GM06990 (cell line): ENCODE measurements around the gene TNFAIP8L3.

ENCODE experiments used
- DNase-seq: peaks from one replicate; pipeline ENCODE4 v3.0.0-alpha.2; 2011; ENCODE audit not compliant: insufficient read length; ENCODE audit errors: extremely low read depth
- H3K27me3 ChIP-seq: replicated peaks from 2 replicates; pipeline ENCODE4 v1.6.0; 2011; ENCODE audit warnings: low read length; ENCODE audit not compliant: control insufficient read depth, insufficient read depth
- H3K36me3 ChIP-seq: 2 replicates; pipeline ENCODE4 v1.5.1; 2011; ENCODE audit warnings: low read length; ENCODE audit not compliant: control insufficient read depth, insufficient read depth
- H3K4me3 ChIP-seq: replicated peaks from 2 replicates; pipeline ENCODE4 v1.5.1; 2011; ENCODE audit warnings: low read depth, mild to moderate bottlenecking, control low read depth, low read length
- CTCF ChIP-seq: IDR thresholded peaks from 2 replicates; pipeline ENCODE4 v1.5.1; 2011; ENCODE audit warnings: low read length, control low read depth, mild to moderate bottlenecking, inconsistent platforms; ENCODE audit not compliant: insufficient read depth, poor library complexity, severe bottlenecking

TNFAIP8L3 gene

GRCh38 chr15:51077221-51078153, 17.2 kb downstream of the TNFAIP8L3 start:
- Histone ChIP-seq H3K4me3 (no peak overlapping the region; the same call in 1 of the 2 replicates), H3K36me3 (no peaks in the 10 kb centered on the region), H3K27me3 (no peaks in the 10 kb centered on the region)
- DNase-seq = peak; percentile 73
- TF ChIP-seq CTCF = no peak

- Histone ChIP-seq H3K4me3 (no peak overlapping the region), H3K27me3 (no peaks in the 10 kb centered on the region), H3K36me3 (no peaks in the 10 kb centered on the region)
- no peak for DNase-seq
- no peak for TF ChIP-seq CTCF
Observed at GRCh38 chr15:51076524-51077220, 18.0 kb downstream of the TNFAIP8L3 start.

GRCh38 chr15:51075826-51076523, 18.7 kb downstream of the TNFAIP8L3 start:
- H3K4me3 ChIP-seq = no peak overlapping the region
- H3K36me3 ChIP-seq = no peaks in the 10 kb centered on the region
- DNase-seq = no peak
- no peaks in the 10 kb centered on the region for H3K27me3 ChIP-seq
- TF ChIP-seq CTCF = no peak

GRCh38 chr15:51075364-51075763, 19.3 kb downstream of the TNFAIP8L3 start:
- Histone ChIP-seq H3K27me3 (no peaks in the 10 kb centered on the region), H3K36me3 (no peaks in the 10 kb centered on the region), H3K4me3 (no peak overlapping the region)
- no peak for DNase-seq
- no peak for TF ChIP-seq CTCF

- Histone ChIP-seq H3K4me3 (no peak overlapping the region), H3K27me3 (no peaks in the 10 kb centered on the region), H3K36me3 (no peaks in the 10 kb centered on the region)
- DNase-seq = no peak
- no peak for TF ChIP-seq CTCF
Observed at GRCh38 chr15:51074926-51075325, 19.8 kb downstream of the TNFAIP8L3 start.
